ENCODE measurements around the gene PACSIN2.
"Not testable (repeated sequence)": the region's sequence is repeated elsewhere in the genome, so short reads cannot be mapped to it uniquely, and the experiment has no call there.

PACSIN2 gene

GRCh38 chr22:42922374-42923191 lies 92.4 kb downstream of the PACSIN2 start:
- no peak for DNase-seq

GRCh38 chr22:42920101-42920820 lies 94.7 kb downstream of the PACSIN2 start:
- DNase-seq = no peak

GRCh38 chr22:42919199-42919598 lies 95.8 kb downstream of the PACSIN2 start:
- no peak for DNase-seq

- no peak for DNase-seq
Observed at GRCh38 chr22:42918500-42918899, 96.4 kb downstream of the PACSIN2 start.

- DNase-seq = not testable (repeated sequence)
Observed at GRCh38 chr22:42917358-42917757, 97.6 kb downstream of the PACSIN2 start.

GRCh38 chr22:42915980-42916765 lies 98.8 kb downstream of the PACSIN2 start:
- no peak for DNase-seq

- DNase-seq = no peak
Observed at GRCh38 chr22:42914511-42915076, 100.4 kb downstream of the PACSIN2 start.

- no peak for DNase-seq
Observed at GRCh38 chr22:42913874-42914510, 101.0 kb downstream of the PACSIN2 start.

- DNase-seq = no peak
Observed at GRCh38 chr22:42912059-42912458, 102.9 kb downstream of the PACSIN2 start.

- DNase-seq = no peak
Observed at GRCh38 chr22:42910221-42910942, 104.6 kb downstream of the PACSIN2 start.

GRCh38 chr22:42909363-42910058 lies 105.4 kb downstream of the PACSIN2 start:
- DNase-seq = no peak

GRCh38 chr22:42908374-42908746 lies 106.6 kb downstream of the PACSIN2 start:
- no peak for DNase-seq

GRCh38 chr22:42907404-42908373 lies 107.3 kb downstream of the PACSIN2 start:
- DNase-seq = no peak

GRCh38 chr22:42906605-42907348 lies 108.2 kb downstream of the PACSIN2 start:
- DNase-seq = no peak

GRCh38 chr22:42905702-42906183 lies 109.2 kb downstream of the PACSIN2 start:
- DNase-seq = peak; percentile 28

GRCh38 chr22:42905217-42905616 lies 109.7 kb downstream of the PACSIN2 start:
- DNase-seq = no peak

- no peak for DNase-seq
Observed at GRCh38 chr22:42904050-42904449, 110.9 kb downstream of the PACSIN2 start.

GRCh38 chr22:42902875-42903510 lies 112.0 kb downstream of the PACSIN2 start:
- no peak for DNase-seq

Measured in DMS53 (cell line).